Cardiac muscle cell (in vitro differentiated cells and primary cell): ENCODE data around the gene GAB2. TPM values are rescaled to one million over a fixed set of nuclear protein-coding genes. Genes with fewer than 3 reads are reported as not detected.
A peak's percentile ranks its signal among the peaks of the same experiment; 100 is the strongest.

Source experiments
- DNase-seq, 2 donors: peaks; one replicate each; pipeline versions ENCODE4 v3.0.0 to v3.0.0-alpha.2; 2010 to 2017; ENCODE audit warnings: low read depth in 1 of 2, low spot score in 1 of 2
- H3K27ac ChIP-seq: fragments of 200-600 bp; sonication (generic); 2 replicates; pipeline ENCODE4 v1.5.1; 2016
- H3K27me3 ChIP-seq: fragments of 200-600 bp; sonication (generic); 2 replicates; pipeline ENCODE4 v1.6.0; 2016; ENCODE audit warnings: control low read depth
- H3K36me3 ChIP-seq: fragments of 200-600 bp; sonication (generic); 2 replicates; pipeline ENCODE4 v1.5.1; 2016; ENCODE audit warnings: control low read depth
- H3K4me1 ChIP-seq: fragments of 200-600 bp; sonication (generic); 2 replicates; pipeline ENCODE4 v1.8.1; 2017; ENCODE audit warnings: low read depth, mild to moderate bottlenecking, mixed run types
- H3K4me3 ChIP-seq: fragments of 200-600 bp; sonication (generic); 2 replicates; pipeline ENCODE4 v1.5.1; 2016; ENCODE audit warnings: mild to moderate bottlenecking
- H3K9me3 ChIP-seq: fragments of 200-600 bp; sonication (generic); 2 replicates; pipeline ENCODE4 v1.5.1; 2017; ENCODE audit warnings: low read depth, mild to moderate bottlenecking, control low read depth
- CTCF ChIP-seq: IDR thresholded peaks from 2 replicates; pipeline ENCODE4 v1.5.1; 2012; ENCODE audit warnings: low read depth, mild to moderate bottlenecking, low read length
- polyA plus RNA-seq: library from polyadenylated mRNA; unstranded; fragments of >200 nt; fragmentation: Nextera tagmentation; extraction: Ambion mirVana; gene quantifications from 2 replicates; pipeline ENCODE4 v1.2.1, GENCODE V29; 2016
- total RNA-seq: library from RNA; depleted of rRNA; stranded (reverse); fragments of >200 nt; gene quantifications from 2 replicates; pipeline ENCODE4 v1.2.3, GENCODE V29; 2016

GAB2 gene
- total and polyA plus RNA-seq, 2 experiments from 2014 or later = 5.3 to 18.0 TPM

- H3K9me3 ChIP-seq = no peaks in the 10 kb centered on the region
- H3K27me3 ChIP-seq = no peaks in the 10 kb centered on the region
- no peak for TF ChIP-seq CTCF
- DNase-seq = no peak
- H3K27ac ChIP-seq = no peak overlapping the region
- no peak overlapping the region for H3K4me3 ChIP-seq
- H3K4me1 ChIP-seq = peaks cover 15% of the 10 kb centered on the region
- H3K36me3 ChIP-seq = no peaks in the 10 kb centered on the region
Observed at GRCh38 chr11:78372114-78372768, 45.4 kb downstream of the GAB2 start.

- Histone ChIP-seq H3K27me3 (no peaks in the 10 kb centered on the region), H3K27ac (no peak overlapping the region), H3K9me3 (no peaks in the 10 kb centered on the region), H3K4me3 (no peak overlapping the region), H3K4me1 (peaks cover 15% of the 10 kb centered on the region), H3K36me3 (no peaks in the 10 kb centered on the region)
- no peak for TF ChIP-seq CTCF
- no peak for DNase-seq
Observed at GRCh38 chr11:78371221-78371891, 46.3 kb downstream of the GAB2 start.

- H3K36me3 ChIP-seq = no peaks in the 10 kb centered on the region
- H3K27ac ChIP-seq = no peak overlapping the region
- peak in 1 of 2 donors; percentile 27 for DNase-seq
- H3K4me1 ChIP-seq = peaks cover 17% of the 10 kb centered on the region
- H3K9me3 ChIP-seq = no peaks in the 10 kb centered on the region
- no peaks in the 10 kb centered on the region for H3K27me3 ChIP-seq
- no peak overlapping the region for H3K4me3 ChIP-seq
- no peak for TF ChIP-seq CTCF
Observed at GRCh38 chr11:78370406-78371172, 47.0 kb downstream of the GAB2 start.

- H3K36me3 ChIP-seq = no peaks in the 10 kb centered on the region
- H3K27ac ChIP-seq = no peak overlapping the region
- peaks cover 9% of the 10 kb centered on the region for H3K4me1 ChIP-seq
- DNase-seq = peak; percentile 53 to 57
- no peaks in the 10 kb centered on the region for H3K27me3 ChIP-seq
- H3K4me3 ChIP-seq = no peak overlapping the region
- TF ChIP-seq CTCF = no peak
- H3K9me3 ChIP-seq = no peaks in the 10 kb centered on the region
Observed at GRCh38 chr11:78365381-78365792, 52.2 kb downstream of the GAB2 start.

- Histone ChIP-seq H3K36me3 (no peaks in the 10 kb centered on the region), H3K4me1 (peaks cover 9% of the 10 kb centered on the region), H3K9me3 (no peaks in the 10 kb centered on the region), H3K27ac (no peak overlapping the region), H3K4me3 (no peak overlapping the region), H3K27me3 (no peaks in the 10 kb centered on the region)
- TF ChIP-seq CTCF = no peak
- no peak for DNase-seq
Observed at GRCh38 chr11:78364128-78364751, 53.4 kb downstream of the GAB2 start.
